ENCODE data around the gene PRDM2.

DNA sequence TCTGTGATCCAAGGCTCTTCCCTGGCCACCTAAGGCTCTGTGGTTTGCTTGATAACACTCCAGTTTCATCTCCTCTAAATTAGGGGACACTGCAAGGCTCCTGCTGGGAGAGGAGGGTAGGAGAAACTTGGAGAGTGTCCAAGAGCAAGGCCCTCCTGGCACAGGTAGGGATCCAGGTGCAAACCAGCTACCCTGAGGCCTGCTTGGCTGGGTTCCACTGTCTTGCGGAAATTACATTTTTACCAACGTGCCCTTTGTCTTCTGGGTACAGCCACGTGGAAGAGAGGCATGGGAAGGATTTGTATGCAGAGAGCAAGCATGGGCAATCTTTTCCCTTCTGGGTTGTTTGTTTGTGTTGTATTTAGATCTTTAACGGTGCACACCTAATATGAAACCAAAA lies 132.5 kb downstream of the PRDM2 start:
- TF ChIP-seq, protein P1, sequence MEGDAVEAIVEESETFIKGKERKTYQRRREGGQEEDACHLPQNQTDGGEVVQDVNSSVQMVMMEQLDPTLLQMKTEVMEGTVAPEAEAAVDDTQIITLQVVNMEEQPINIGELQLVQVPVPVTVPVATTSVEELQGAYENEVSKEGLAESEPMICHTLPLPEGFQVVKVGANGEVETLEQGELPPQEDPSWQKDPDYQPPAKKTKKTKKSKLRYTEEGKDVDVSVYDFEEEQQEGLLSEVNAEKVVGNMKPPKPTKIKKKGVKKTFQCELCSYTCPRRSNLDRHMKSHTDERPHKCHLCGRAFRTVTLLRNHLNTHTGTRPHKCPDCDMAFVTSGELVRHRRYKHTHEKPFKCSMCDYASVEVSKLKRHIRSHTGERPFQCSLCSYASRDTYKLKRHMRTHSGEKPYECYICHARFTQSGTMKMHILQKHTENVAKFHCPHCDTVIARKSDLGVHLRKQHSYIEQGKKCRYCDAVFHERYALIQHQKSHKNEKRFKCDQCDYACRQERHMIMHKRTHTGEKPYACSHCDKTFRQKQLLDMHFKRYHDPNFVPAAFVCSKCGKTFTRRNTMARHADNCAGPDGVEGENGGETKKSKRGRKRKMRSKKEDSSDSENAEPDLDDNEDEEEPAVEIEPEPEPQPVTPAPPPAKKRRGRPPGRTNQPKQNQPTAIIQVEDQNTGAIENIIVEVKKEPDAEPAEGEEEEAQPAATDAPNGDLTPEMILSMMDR (IDR thresholded peaks at IDR 0.05; ENCODE audit: low read length), result no peak
- TF ChIP-seq EZH2phosphoT487 (IDR thresholded peaks at IDR 0.05; ENCODE audit: low read length), result no peak
